Natural killer cell (primary cell): ENCODE results near the gene LIN7A. TPM values are rescaled to one million over a fixed set of nuclear protein-coding genes. Genes with fewer than 3 reads are reported as not detected.

Source experiments
- ATAC-seq, 3 donors: fragments of 150-1000 bp in 2 of 3; fragments of 200-7000 bp in 1 of 3; cut with Tn5 transposase; 1 replicate in 1 of 3; 2 replicates in 2 of 3; pipeline ENCODE4 v1.10.0; 2021; ENCODE audit warnings: mild to moderate bottlenecking in 2 of 3, moderate library complexity in 2 of 3
- DNase-seq, 2 donors: peaks; one replicate each; pipeline versions ENCODE4 v3.0.0 to v3.0.0-alpha.2; 2013 to 2021; ENCODE audit warnings: mixed read lengths in 1 of 2
- H3K27ac ChIP-seq: one replicate; pipeline ENCODE4 v1.5.1; 2013; ENCODE audit warnings: mild to moderate bottlenecking, low read length
- H3K27me3 ChIP-seq: one replicate; pipeline ENCODE4 v1.6.1; 2013; ENCODE audit warnings: low read length; ENCODE audit not compliant: control insufficient read depth, insufficient read depth
- H3K36me3 ChIP-seq: one replicate; pipeline ENCODE4 v1.6.1; 2013; ENCODE audit warnings: low read length; ENCODE audit not compliant: control insufficient read depth, insufficient read depth
- H3K4me1 ChIP-seq: one replicate; pipeline ENCODE4 v1.6.1; 2013; ENCODE audit warnings: low read length; ENCODE audit not compliant: control insufficient read depth, insufficient read depth
- H3K4me3 ChIP-seq: one replicate; pipeline ENCODE4 v1.5.1; 2013; ENCODE audit warnings: low read length
- H3K9me3 ChIP-seq: one replicate; pipeline ENCODE4 v1.6.1; 2013; ENCODE audit warnings: low read length; ENCODE audit not compliant: control insufficient read depth, insufficient read depth
- H3K27ac Mint-ChIP-seq, 2 donors: one replicate each; pipeline ENCODE4 v1.8.0; 2022; ENCODE audit warnings: mild to moderate bottlenecking in 2 of 2, mixed read lengths in 2 of 2, moderate library complexity in 1 of 2
- H3K27me3 Mint-ChIP-seq, 2 donors: one replicate each; pipeline ENCODE4 v1.8.0; 2022; ENCODE audit warnings: low read depth in 2 of 2, mixed read lengths in 2 of 2
- H3K36me3 Mint-ChIP-seq: one replicate; pipeline ENCODE4 v1.8.0; 2022; ENCODE audit warnings: mixed read lengths
- H3K4me1 Mint-ChIP-seq, 2 donors: one replicate each; pipeline ENCODE4 v1.8.0; 2022; ENCODE audit warnings: mixed read lengths in 2 of 2
- H3K4me3 Mint-ChIP-seq: one replicate; pipeline ENCODE4 v1.8.0; 2022; ENCODE audit warnings: mild to moderate bottlenecking, moderate library complexity, mixed read lengths
- H3K9me3 Mint-ChIP-seq, 2 donors: one replicate each; pipeline ENCODE4 v1.8.0; 2022; ENCODE audit warnings: mixed read lengths in 2 of 2
- CTCF ChIP-seq: fragments of 200-600 bp; IDR thresholded peaks from one replicate; pipeline ENCODE4 v1.8.0; 2022; ENCODE audit warnings: antibody characterized with exemption
- WGBS: methylation state at CpG from one replicate; pipeline ENCODE4 v1.1.7; 2013; ENCODE audit warnings: missing lambda C conversion rate; ENCODE audit not compliant: insufficient coverage; 5-methylcytosine and 5-hydroxymethylcytosine counted together
- intact Hi-C: fragments of 100-400 bp; cut with micrococcal nuclease; formaldehyde crosslinking; loops from one replicate; pipeline ENCODE4 v1.14.2; 2022
- total RNA-seq, 4 donors: library from RNA; stranded (reverse); fragments of 120-200 nt in 1 of 4; gene quantifications; one replicate each; pipeline versions ENCODE4 v1.2.3 to v1.2.4, GENCODE V29; 2013 to 2022

The LIN7A gene
- total RNA-seq, 3 donors from 2014 or later (not counting 1 experiment from before 2014, with no cell fraction given) = 0.12 to 14.9 (median 0.27) TPM

GRCh38 chr12:80857311-80857710, 80.4 kb downstream of the LIN7A start:
- Mint-ChIP-seq H3K9me3 (peaks cover 2 to 10% of the 10 kb centered on the region in 2 donors), H3K4me1 (no peaks in the 10 kb centered on the region), H3K4me3 (no peak overlapping the region), H3K36me3 (no peaks in the 10 kb centered on the region), H3K27ac (no peak overlapping the region), H3K27me3 (no peaks in the 10 kb centered on the region)
- no peak overlapping the region for H3K27ac ChIP-seq
- H3K9me3 ChIP-seq = no peaks in the 10 kb centered on the region
- DNase-seq (no peak), ATAC-seq (no peak)
- no peaks in the 10 kb centered on the region for H3K4me1 ChIP-seq
- no peaks in the 10 kb centered on the region for H3K27me3 ChIP-seq
- no peak overlapping the region for H3K4me3 ChIP-seq
- 80% methylated on average over 1 of the region's 1 CpG for WGBS
- TF ChIP-seq CTCF = no peak
- intact Hi-C loops = no loop called here
- H3K36me3 ChIP-seq = no peaks in the 10 kb centered on the region

GRCh38 chr12:80849337-80849736, 88.4 kb downstream of the LIN7A start:
- no peaks in the 10 kb centered on the region for H3K27me3 ChIP-seq
- no peak overlapping the region for H3K27ac Mint-ChIP-seq
- H3K4me1 Mint-ChIP-seq = no peaks in the 10 kb centered on the region
- H3K27ac ChIP-seq = no peak overlapping the region
- no peak overlapping the region for H3K4me3 Mint-ChIP-seq
- no peaks in the 10 kb centered on the region for H3K36me3 Mint-ChIP-seq
- no peaks in the 10 kb centered on the region for H3K9me3 ChIP-seq
- H3K4me1 ChIP-seq = no peaks in the 10 kb centered on the region
- DNase-seq = no peak
- H3K9me3 Mint-ChIP-seq = peaks cover 2 to 8% of the 10 kb centered on the region in 2 donors
- TF ChIP-seq CTCF = no peak
- H3K4me3 ChIP-seq = no peak overlapping the region
- H3K27me3 Mint-ChIP-seq = no peaks in the 10 kb centered on the region
- ATAC-seq = no peak
- intact Hi-C loops = no loop called here
- no peaks in the 10 kb centered on the region for H3K36me3 ChIP-seq

GRCh38 chr12:80848858-80849257, 88.9 kb downstream of the LIN7A start:
- Mint-ChIP-seq H3K4me3 (no peak overlapping the region), H3K4me1 (no peaks in the 10 kb centered on the region), H3K27ac (no peak overlapping the region), H3K36me3 (no peaks in the 10 kb centered on the region), H3K9me3 (peaks cover 2 to 8% of the 10 kb centered on the region in 2 donors), H3K27me3 (no peaks in the 10 kb centered on the region)
- no peak overlapping the region for H3K27ac ChIP-seq
- intact Hi-C loops = no loop called here
- no peak overlapping the region for H3K4me3 ChIP-seq
- H3K4me1 ChIP-seq = no peaks in the 10 kb centered on the region
- no peaks in the 10 kb centered on the region for H3K27me3 ChIP-seq
- H3K9me3 ChIP-seq = no peaks in the 10 kb centered on the region
- no peaks in the 10 kb centered on the region for H3K36me3 ChIP-seq
- TF ChIP-seq CTCF = no peak
- no peak for DNase-seq
- WGBS = no CpG with 5 or more reads among the region's 1 CpG
- no peak for ATAC-seq

GRCh38 chr12:80847575-80847974, 90.2 kb downstream of the LIN7A start:
- H3K27me3 ChIP-seq = no peaks in the 10 kb centered on the region
- H3K4me3 ChIP-seq = no peak overlapping the region
- WGBS = 79% methylated on average over 3 of the region's 3 CpGs
- no peaks in the 10 kb centered on the region for H3K36me3 ChIP-seq
- no peaks in the 10 kb centered on the region for H3K4me1 ChIP-seq
- H3K4me3 Mint-ChIP-seq = no peak overlapping the region
- no peak overlapping the region for H3K27ac Mint-ChIP-seq
- DNase-seq = no peak
- no peak overlapping the region for H3K27ac ChIP-seq
- H3K9me3 ChIP-seq = no peaks in the 10 kb centered on the region
- no peaks in the 10 kb centered on the region for H3K4me1 Mint-ChIP-seq
- TF ChIP-seq CTCF = no peak
- no peak for ATAC-seq
- peaks cover 2 to 4% of the 10 kb centered on the region in 2 donors for H3K9me3 Mint-ChIP-seq
- H3K36me3 Mint-ChIP-seq = no peaks in the 10 kb centered on the region
- intact Hi-C loops = no loop called here
- H3K27me3 Mint-ChIP-seq = no peaks in the 10 kb centered on the region
